Measurements from ENCODE around the gene RFTN1. TPM values are rescaled to one million over a fixed set of nuclear protein-coding genes. Genes with fewer than 3 reads are reported as not detected.

Gene RFTN1
- total and polyA plus RNA-seq, 10 of the 15 experiments (the other 5 are each of a cell fraction or from before 2014, with no cell fraction given) = 20.6 to 213 (median 147) TPM

- Histone ChIP-seq H3K36me3 (ENCODE audit: control insufficient read depth in 2 of 2, insufficient read depth in 2 of 2, low read length in 1 of 2) (peaks cover 0 to 3% of the 10 kb centered on the region in 2 experiments; a peak in 3 of 4 replicates), H3K4me2 (ENCODE audit: control insufficient read depth, insufficient read depth) (no peak overlapping the region), H3K9me3 (replicated peaks; ENCODE audit: control insufficient read depth, insufficient read depth, low read length) (no peaks in the 10 kb centered on the region), H3K27me3 (replicated peaks in 1 of 2; ENCODE audit: control insufficient read depth in 2 of 2, insufficient read depth in 2 of 2, low read length in 1 of 2) (no peaks in the 10 kb centered on the region), H3K27ac (ENCODE audit: control insufficient read depth, insufficient read depth) (no peak overlapping the region), H3K4me3 (no peak overlapping the region), H2AFZ (ENCODE audit: control insufficient read depth, low read depth, low read length) (no peak overlapping the region), H3K4me1 (ENCODE audit: control insufficient read depth, insufficient read depth, low read length) (no peaks in the 10 kb centered on the region), H3K79me2 (ENCODE audit: control insufficient read depth, insufficient read depth, low read length) (peaks cover 32% of the 10 kb centered on the region), H3K9ac (ENCODE audit: control insufficient read depth, insufficient read depth, low read length) (no peak overlapping the region), H4K20me1 (ENCODE audit: control insufficient read depth, insufficient read depth) (no peaks in the 10 kb centered on the region)
- 62% methylated on average over 4 of the region's 4 CpGs for WGBS (ENCODE audit: insufficient coverage, insufficient replicate concordance, low lambda C conversion rate, missing lambda C conversion rate)
- ChIA-PET SMC1A (ENCODE audit: uncharacterized antibody, unreplicated experiment) (interaction anchor here (0.9 to 3.6 kb wide), 6 partner anchors 8 to 37 kb away, joined by 3 to 11 read pairs (median 5); no protein-coding TSS in a partner anchor), POLR2A (interaction anchor here (1.0 to 1.1 kb wide), 2 partner anchors 11 to 38 kb away, joined by 5 read pairs; no protein-coding TSS in a partner anchor), CTCF (interaction anchor here (0.9 to 2.6 kb wide), 3 partner anchors 8 to 18 kb away, joined by 3 to 8 read pairs (median 3); no protein-coding TSS in a partner anchor), RAD21 (ENCODE audit: unreplicated experiment) (interaction anchor here (1.0 kb wide), 1 partner anchor 97 kb away, joined by 3 read pairs; no protein-coding TSS in a partner anchor)
- in situ Hi-C loops (cut with MboI) = no loop called here
- TF ChIP-seq ATF3 (IDR thresholded peaks at IDR 0.05; ENCODE audit: borderline replicate concordance, extremely low read depth, low read depth, low read length) (no peak), YY1 (IDR thresholded peaks at IDR 0.05; ENCODE audit: low read depth, low read length) (0 out of 2 replicates have a peak, but pooled peaks have one; percentile 9)
- BruUV-seq (replicated peaks) = no TSS peak
- intact Hi-C loops (cut with micrococcal nuclease; ENCODE audit: unreplicated experiment) = no loop called here
- ATAC-seq (no peak), FAIRE-seq (no peak), DNase-seq (ENCODE audit: low read depth, low spot score) (no peak)
Measured at GRCh38 chr3:16460886-16461285, 52.6 kb downstream of the RFTN1 start.

- 98% methylated on average over 4 of the region's 4 CpGs for WGBS (ENCODE audit: insufficient coverage, insufficient replicate concordance, low lambda C conversion rate, missing lambda C conversion rate)
Measured at GRCh38 chr3:16460273-16460672, 53.2 kb downstream of the RFTN1 start.

More at GRCh38 chr3:16460273-16460672, 53.2 kb downstream of the RFTN1 start:
- ChIA-PET SMC1A (ENCODE audit: uncharacterized antibody, unreplicated experiment) (interaction anchor here (3.6 kb wide), 1 partner anchor 10 kb away, joined by 11 read pairs; no protein-coding TSS in a partner anchor), RAD21 (ENCODE audit: unreplicated experiment) (no interaction called here), CTCF (interaction anchor here (1.7 kb wide), 1 partner anchor 18 kb away, joined by 3 read pairs; no protein-coding TSS in a partner anchor), POLR2A (no interaction called here)
- Histone ChIP-seq H3K27ac (ENCODE audit: control insufficient read depth, insufficient read depth) (no peak overlapping the region), H3K9me3 (replicated peaks; ENCODE audit: control insufficient read depth, insufficient read depth, low read length) (no peaks in the 10 kb centered on the region), H3K79me2 (ENCODE audit: control insufficient read depth, insufficient read depth, low read length) (peaks cover 31% of the 10 kb centered on the region), H3K4me3 (no peak overlapping the region), H3K4me2 (ENCODE audit: control insufficient read depth, insufficient read depth) (no peak overlapping the region), H4K20me1 (ENCODE audit: control insufficient read depth, insufficient read depth) (no peaks in the 10 kb centered on the region), H2AFZ (ENCODE audit: control insufficient read depth, low read depth, low read length) (no peak overlapping the region), H3K9ac (ENCODE audit: control insufficient read depth, insufficient read depth, low read length) (no peak overlapping the region), H3K4me1 (ENCODE audit: control insufficient read depth, insufficient read depth, low read length) (no peaks in the 10 kb centered on the region), H3K36me3 (ENCODE audit: control insufficient read depth in 2 of 2, insufficient read depth in 2 of 2, low read length in 1 of 2) (peaks cover 1 to 3% of the 10 kb centered on the region in 2 experiments), H3K27me3 (replicated peaks in 1 of 2; ENCODE audit: control insufficient read depth in 2 of 2, insufficient read depth in 2 of 2, low read length in 1 of 2) (no peaks in the 10 kb centered on the region)
- TF ChIP-seq IKZF1 (conservative IDR thresholded peaks at IDR 0.05) = no peak
- DNase-seq (ENCODE audit: low read depth, low spot score) (no peak), ATAC-seq (no peak), FAIRE-seq (no peak)
- intact Hi-C loops (cut with micrococcal nuclease; ENCODE audit: unreplicated experiment) (no loop called here), in situ Hi-C loops (cut with MboI) (no loop called here)
- BruUV-seq (replicated peaks) = no TSS peak
